GM19455 (cell line): ENCODE data around the gene GPR75.

Experiments used
- ATAC-seq: cut with Tn5 transposase; IDR thresholded peaks from one replicate; pipeline ENCODE4 v1.9.1; 2021; ENCODE audit not compliant: unreplicated experiment

GPR75 gene

DNA sequence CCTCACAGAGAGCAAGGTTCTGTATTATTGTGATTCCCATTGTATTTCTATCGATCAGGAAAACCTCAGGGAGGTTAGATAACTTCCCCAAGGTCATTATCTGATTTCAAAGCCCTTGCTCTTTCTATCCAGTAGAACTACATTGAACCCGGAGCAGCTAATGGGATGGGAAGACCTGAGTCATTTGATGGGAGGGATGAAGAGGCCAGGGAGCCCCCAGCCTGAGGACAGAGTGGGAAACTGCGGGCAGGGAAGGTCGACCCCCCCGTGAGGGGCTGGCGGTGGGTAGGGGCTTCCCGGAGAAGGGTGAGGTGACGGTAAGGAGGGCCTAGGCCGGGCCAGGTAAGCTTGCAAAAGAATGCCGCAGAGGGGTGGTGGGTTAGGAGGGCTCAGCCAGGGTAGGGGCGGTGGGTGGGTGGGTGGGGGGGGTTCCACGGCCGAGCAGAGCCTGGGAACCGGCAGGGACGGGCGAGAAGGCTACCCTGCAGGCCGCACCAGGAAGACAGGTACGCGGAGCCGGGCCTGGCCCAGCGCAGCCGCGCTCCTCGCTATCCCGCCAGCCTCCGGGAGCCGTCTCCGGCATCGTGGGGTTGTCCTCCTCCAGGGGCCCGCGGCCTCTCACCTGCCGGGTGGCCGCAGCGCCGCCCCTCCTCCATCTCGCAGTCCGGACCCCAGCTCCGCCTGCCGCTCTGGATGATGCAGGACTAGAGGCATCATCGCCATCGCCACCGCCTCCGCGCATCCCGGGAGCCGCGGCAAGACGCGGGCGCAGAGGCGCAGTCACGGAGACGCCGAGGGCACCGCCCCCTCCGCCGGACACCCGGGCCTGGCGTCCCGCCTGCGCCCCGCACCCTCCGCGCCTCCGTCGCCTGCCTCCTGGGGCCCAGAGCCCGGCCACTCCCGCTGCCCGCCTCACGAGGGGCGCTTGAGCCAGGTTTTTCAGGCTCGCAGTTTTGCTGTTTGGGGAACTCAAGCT is at the start of gene GPR75:
Gene GPR75 (minus strand): TSS at position 762 of the 976 bp plus-strand sequence. CDS start 5,211 bp downstream, outside the sequence.
- no peak for ATAC-seq

DNA sequence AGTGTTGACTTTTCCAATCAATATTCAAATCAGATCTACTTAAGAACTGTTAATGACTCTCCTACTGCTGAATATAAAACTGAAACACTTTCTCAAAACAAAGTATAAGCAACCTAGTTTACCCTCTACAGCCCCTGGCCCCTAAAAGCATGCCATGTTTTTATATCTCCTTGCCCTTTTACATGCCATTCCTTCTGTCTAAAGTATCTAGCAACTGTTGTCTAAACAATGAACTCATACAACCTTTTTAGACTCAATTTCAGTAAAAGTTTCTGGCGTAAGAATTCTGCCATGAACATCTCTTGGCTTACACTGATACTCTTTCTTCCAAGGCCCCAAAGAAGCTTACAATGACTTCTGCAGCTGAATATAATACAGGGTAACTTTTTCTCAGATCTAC is 47.8 kb upstream of the GPR75 start:
- ATAC-seq: no peak

- no peak for ATAC-seq
These were observed 45.6 kb upstream of the GPR75 start for GRCh38 chr2:53905396-53905795.

DNA sequence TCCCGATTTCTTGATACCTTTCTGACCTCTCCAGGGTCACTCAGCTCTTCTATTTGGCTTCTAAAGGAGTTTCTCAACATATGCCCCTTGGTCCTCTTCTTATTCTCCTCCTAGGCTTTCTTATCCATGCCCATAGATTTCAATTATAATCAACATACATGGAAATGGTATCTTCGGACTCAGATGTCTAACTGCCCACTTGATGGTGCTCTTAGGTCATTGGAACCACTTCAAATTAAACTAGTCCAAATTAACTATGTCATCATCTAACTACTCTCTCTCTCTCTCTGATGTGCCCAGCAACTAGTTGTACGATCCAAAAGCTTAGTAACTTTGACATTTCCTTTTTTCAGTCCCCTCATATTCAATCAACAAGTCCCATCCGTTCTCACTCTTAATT is 43.2 kb upstream of the GPR75 start:
- ATAC-seq: no peak

- ATAC-seq: no peak
These were observed 41.4 kb upstream of the GPR75 start for GRCh38 chr2:53901192-53901591.

DNA sequence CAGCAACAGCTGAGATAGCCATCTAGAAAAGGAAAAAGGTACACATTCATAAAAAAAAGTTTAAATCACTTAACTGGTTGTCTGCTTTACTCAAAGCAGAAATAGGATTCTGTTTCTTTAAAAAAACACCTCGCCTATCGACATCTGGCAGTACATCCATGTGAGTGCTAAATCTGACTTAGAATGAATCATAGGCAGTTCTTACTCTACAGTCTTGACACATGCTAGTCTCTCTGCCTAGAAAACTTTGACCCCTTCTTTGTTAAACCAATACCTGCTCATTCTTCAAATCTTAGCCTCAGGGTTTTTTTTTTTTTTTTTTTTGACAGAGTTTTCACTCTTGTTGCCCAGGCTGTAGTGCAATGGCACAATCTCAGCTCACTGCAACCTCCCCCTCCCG is 37.1 kb upstream of the GPR75 start:
- ATAC-seq: no peak

DNA sequence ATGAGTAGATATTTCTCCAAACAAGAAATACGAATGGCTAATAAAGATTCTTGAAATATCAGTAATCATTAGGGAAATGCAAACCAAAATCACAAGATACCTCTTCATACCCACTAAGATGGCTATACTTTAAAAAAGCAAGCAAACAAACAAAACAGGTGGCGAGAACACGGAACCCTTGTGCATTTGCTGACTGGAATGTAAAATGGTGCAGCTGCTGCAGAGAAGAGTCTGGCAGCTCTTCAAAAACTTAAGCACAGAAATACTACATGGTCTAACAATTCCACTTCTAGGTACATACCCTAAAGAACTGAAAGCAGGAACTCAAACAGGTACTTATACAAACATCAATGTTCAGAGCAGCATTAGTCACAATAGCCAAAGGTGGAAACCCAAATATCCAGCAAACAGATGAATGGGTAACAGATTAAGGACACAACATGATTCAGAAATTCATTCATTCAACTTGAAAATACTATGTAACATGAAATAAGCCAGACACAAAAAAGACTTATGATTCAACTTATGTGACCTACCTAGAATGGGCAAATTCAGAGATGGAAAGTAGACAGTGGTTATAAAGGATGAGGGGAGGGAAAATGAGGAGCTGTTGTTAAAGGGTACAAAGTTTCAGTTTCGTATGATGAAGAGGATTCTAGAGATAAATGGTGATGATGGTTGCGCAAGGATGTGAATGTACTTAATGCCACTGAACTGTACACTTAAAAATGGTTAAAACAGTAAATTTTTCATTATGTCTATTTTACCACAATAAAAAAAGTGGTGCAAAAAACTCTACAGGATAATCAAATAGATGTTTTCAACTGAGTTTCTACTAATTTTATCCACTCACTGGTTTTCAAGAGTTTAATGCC is 26.9 kb upstream of the GPR75 start:
- ATAC-seq: no peak

GRCh38 chr2:53884883-53885282 is 25.1 kb upstream of the GPR75 start:
- no peak for ATAC-seq

GRCh38 chr2:53881986-53882385 is 22.2 kb upstream of the GPR75 start:
- no peak for ATAC-seq

DNA sequence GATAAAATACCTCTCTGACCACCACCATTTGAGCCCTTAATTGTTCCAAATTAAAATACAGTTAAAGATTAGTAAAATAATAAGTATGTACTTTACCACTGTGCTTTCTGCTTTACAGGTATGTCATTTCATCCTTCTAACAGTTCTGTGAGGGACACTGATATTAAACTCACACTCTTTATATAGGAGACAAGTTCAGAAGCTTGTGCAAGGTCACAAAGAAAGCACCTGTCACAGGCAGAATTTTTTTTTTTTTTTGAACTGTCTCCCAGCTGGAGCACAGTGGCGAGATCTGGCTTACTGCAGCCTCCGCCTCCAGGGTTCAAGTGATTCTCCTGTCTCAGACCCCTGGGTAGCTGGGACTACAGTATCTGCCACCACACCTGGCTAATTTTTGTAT is 21.6 kb upstream of the GPR75 start:
- ATAC-seq: no peak

- ATAC-seq: no peak
These were observed 21.0 kb upstream of the GPR75 start for GRCh38 chr2:53880756-53881155.

DNA sequence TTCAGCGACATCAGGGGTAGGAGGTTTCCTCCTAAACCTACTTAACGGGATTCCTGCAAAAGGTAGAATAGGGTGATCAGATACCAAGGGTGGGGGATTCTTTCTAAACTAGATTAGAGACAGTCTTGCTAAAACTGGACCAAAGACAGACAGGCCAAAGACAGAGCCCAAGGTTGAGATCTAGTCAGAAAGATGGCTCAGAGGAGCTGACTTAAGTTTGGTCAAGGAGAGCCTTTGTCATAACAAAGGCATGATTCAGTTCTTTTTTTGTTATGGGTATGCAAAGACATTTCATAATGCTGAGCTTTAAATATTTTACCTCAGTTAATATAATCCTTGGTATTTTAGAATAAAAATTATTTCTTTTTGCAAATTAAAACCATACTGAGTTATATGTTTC is 17.8 kb upstream of the GPR75 start:
- no peak for ATAC-seq

DNA sequence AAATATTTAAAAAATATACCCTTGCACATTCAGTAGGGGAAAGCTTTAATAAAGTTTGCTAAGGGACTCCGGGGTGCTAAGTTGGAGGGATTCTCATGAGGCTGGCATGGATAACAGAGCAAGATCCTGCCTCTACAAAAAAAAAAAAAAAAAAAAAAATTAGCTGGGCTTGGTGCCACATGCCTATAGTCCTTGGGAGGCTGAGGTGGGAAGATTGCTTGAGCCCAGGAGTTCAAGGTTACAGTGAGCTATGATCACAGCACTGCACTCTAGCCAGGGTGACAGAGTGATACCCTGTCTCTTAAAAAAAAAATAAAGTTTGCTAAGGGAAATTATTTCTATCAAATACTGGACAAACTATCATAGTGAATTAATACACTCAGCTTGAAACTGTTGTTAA is 17.3 kb upstream of the GPR75 start:
- ATAC-seq: no peak

DNA sequence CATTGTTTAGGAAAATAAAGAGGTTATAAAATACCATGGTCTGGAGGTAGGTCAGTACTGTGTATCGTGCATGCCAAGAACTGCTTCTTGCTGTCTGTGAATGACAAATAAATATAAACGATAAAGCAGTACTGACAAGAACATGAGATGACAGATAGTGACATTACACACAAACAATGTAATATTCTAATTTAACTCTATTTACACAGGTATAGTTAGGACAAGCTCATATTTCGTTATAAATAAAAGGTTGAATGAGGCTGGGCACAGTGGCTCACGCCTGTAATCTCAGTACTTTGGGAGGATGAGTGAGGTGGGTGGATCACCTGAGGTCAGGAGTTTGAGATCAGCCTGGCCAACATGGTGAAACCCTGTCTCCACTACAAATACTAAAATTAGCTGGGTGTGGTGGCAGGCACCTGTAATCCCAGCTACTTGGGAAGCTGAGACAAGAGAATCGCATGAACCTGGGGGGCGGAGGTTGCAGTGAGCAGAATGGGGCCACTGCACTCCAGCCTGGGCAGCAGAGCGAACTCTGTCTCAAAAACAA is 14.7 kb upstream of the GPR75 start:
- no peak for ATAC-seq

DNA sequence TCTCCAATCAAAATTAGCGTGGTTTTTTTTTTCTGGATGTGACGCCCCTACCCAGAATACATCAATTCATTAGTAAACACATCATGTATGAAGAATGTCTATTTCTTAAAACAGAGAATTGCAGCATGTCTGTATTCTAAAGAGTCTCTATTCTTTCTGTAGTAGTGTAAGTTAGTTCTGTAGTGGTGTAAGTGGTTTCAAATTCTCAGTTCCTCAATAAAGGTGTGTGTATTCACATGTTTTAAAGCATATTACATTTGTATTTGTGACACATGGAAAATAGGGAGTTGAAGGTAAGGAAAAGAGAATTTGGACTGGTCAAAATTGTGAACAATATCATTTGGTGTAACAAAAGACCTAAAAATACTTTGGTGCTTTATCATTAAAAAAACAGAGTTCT is 8.0 kb upstream of the GPR75 start:
- no peak for ATAC-seq

DNA sequence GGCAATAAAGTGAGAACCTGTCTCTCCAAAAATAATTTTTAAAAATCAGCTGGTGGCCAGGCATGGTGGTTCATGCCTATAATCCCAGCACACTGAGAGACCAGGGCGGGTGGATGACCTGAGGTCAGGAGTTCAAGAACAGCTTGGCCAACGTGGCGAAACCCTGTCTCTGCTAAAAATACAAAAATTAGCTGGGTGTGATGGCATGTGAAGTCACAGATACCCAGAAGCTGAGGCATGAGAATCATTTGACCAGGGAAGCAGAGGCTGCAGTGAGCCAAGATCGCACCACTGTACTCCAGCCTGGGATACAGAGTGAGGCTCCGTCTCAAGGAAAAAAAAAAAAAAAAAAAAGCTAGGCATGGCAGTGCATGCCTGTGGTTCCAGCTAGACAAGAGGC is 7.4 kb upstream of the GPR75 start:
- ATAC-seq: no peak

DNA sequence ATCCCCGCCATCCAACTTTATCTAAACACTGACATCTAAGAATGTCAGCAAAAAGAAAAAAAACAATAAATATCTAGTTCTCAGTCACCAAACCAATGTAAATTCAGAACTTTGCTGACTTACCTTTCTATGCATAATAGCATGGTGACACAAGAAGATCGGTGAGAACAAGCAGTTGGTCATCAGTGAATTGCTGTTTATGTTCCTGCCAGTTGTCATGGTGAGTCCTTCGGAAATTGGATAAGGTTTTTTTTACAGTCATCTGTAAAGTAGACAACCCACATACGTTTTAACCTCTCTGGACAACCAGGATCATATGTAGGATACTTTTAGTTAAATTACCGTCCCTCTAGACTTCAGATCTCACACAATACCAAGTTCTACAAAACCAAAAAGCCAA is 6.2 kb upstream of the GPR75 start:
- no peak for ATAC-seq

DNA sequence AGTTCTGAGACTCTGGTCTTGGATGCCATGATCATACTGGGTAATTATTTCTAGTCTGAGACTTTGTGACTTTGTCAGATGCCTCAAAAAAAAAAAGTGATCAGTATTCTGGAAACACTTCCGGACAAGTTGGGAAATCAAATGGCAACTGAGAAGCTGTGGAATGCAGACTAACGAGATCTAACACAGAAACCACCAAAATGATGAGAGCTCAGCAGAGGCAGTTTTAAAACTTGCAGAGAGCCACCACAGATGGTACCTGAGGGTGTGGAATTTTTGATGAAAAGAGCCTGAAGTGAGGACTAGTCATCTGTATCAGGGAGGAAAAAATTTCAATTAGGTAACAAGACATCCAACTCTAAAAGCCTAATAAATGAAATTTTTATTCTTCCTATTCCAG is 5.5 kb upstream of the GPR75 start:
- no peak for ATAC-seq

- ATAC-seq: no peak
These were observed 3.9 kb upstream of the GPR75 start for GRCh38 chr2:53863538-53864227.

DNA sequence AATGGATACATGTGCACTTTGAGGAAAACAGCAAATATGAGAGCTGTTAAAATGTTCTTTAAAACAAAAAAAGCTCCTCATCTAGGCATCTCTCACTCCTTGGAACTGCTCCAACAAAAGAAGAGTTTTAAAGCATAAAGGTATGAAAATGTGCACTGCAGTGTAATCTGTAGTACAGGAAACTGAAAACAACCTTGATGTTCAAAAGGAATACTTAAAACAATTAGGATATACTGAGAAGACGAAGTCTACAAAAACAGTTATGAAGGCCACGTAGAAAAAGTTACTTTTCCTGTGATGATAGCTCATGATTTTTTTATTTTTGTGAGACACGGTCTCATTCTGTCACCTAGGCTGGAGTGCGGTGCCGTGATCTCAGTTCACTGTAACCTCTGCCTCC is 2.1 kb upstream of the GPR75 start:
- no peak for ATAC-seq

GRCh38 chr2:53856272-53856671 is 3.5 kb downstream of the GPR75 start:
- no peak for ATAC-seq
